GM19324 (cell line): ENCODE data around the gene PTGIR.

Experiments used
- ATAC-seq: cut with Tn5 transposase; IDR thresholded peaks from one replicate; pipeline ENCODE4 v1.9.1; 2021; ENCODE audit warnings: mild to moderate bottlenecking, moderate library complexity; ENCODE audit not compliant: unreplicated experiment, low FRiP score

The PTGIR gene

GRCh38 chr19:46624958-46625661, at the start of gene PTGIR:
TSS of gene PTGIR (minus strand) at chr19:46625089. CDS start at chr19:46624225, 864 bp downstream.
- ATAC-seq = no peak

GRCh38 chr19:46670813-46671212, 45.9 kb upstream of the PTGIR start:
- no peak for ATAC-seq

GRCh38 chr19:46668662-46669061, 43.8 kb upstream of the PTGIR start:
- ATAC-seq = no peak

GRCh38 chr19:46665072-46665471, 40.2 kb upstream of the PTGIR start:
- no peak for ATAC-seq

- no peak for ATAC-seq
Measured at GRCh38 chr19:46661735-46662592, 37.1 kb upstream of the PTGIR start.

- peak; percentile 95 for ATAC-seq
Measured at GRCh38 chr19:46661020-46661731, 36.3 kb upstream of the PTGIR start, which contains the start of gene DACT3. TSS of gene DACT3 (minus strand) at chr19:46661182. CDS start at chr19:46661064, 118 bp downstream.

- peak; percentile 0 for ATAC-seq
Measured at GRCh38 chr19:46660551-46661019, 35.7 kb upstream of the PTGIR start.

GRCh38 chr19:46660008-46660517, 35.2 kb upstream of the PTGIR start:
- no peak for ATAC-seq

GRCh38 chr19:46659151-46660007, 34.5 kb upstream of the PTGIR start:
- ATAC-seq = no peak

GRCh38 chr19:46656541-46656940, 31.7 kb upstream of the PTGIR start:
- ATAC-seq = no peak

- no peak for ATAC-seq
Measured at GRCh38 chr19:46654621-46655152, 29.8 kb upstream of the PTGIR start.

GRCh38 chr19:46650445-46650844, 25.6 kb upstream of the PTGIR start:
- ATAC-seq = no peak

- ATAC-seq = no peak
Measured at GRCh38 chr19:46648961-46649960, 24.4 kb upstream of the PTGIR start.

- ATAC-seq = no peak
Measured at GRCh38 chr19:46648060-46648960, 23.4 kb upstream of the PTGIR start.

- ATAC-seq = no peak
Measured at GRCh38 chr19:46646402-46646801, 21.5 kb upstream of the PTGIR start.

- no peak for ATAC-seq
Measured at GRCh38 chr19:46644720-46645119, 19.8 kb upstream of the PTGIR start.

GRCh38 chr19:46640656-46641055, 15.8 kb upstream of the PTGIR start:
- ATAC-seq = no peak
